ENCODE data around the gene CEACAM7.
"Not testable (repeated sequence)": the region's sequence is repeated elsewhere in the genome, so short reads cannot be mapped to it uniquely, and the experiment has no call there.

The CEACAM7 gene

GRCh38 chr19:41688098-41688497, at the start of gene CEACAM7:
Gene CEACAM7 (minus strand): TSS chr19:41688270. CDS start chr19:41688165, 105 bp downstream.
- DNase-seq (ENCODE audit: low spot score) = no peak

- DNase-seq (ENCODE audit: low spot score) = no peak
Measured at GRCh38 chr19:41735071-41735600, 47.1 kb upstream of the CEACAM7 start.

- DNase-seq (ENCODE audit: low spot score) = no peak
Measured at GRCh38 chr19:41734585-41734984, 46.5 kb upstream of the CEACAM7 start.

- DNase-seq (ENCODE audit: low spot score) = no peak
Measured at GRCh38 chr19:41734156-41734555, 46.1 kb upstream of the CEACAM7 start.

- no peak for DNase-seq (ENCODE audit: low spot score)
Measured at GRCh38 chr19:41726493-41726892, 38.4 kb upstream of the CEACAM7 start.

- DNase-seq (ENCODE audit: low spot score) = no peak
Measured at GRCh38 chr19:41720103-41720502, 32.0 kb upstream of the CEACAM7 start.

- DNase-seq (ENCODE audit: low spot score) = no peak
Measured at GRCh38 chr19:41718761-41719160, 30.7 kb upstream of the CEACAM7 start.

- no peak for DNase-seq (ENCODE audit: low spot score)
Measured at GRCh38 chr19:41714598-41714997, 26.5 kb upstream of the CEACAM7 start.

- DNase-seq (ENCODE audit: low spot score) = no peak
Measured at GRCh38 chr19:41711376-41712261, 23.5 kb upstream of the CEACAM7 start.

GRCh38 chr19:41709951-41710645, 22.0 kb upstream of the CEACAM7 start:
- no peak for DNase-seq (ENCODE audit: low spot score)

GRCh38 chr19:41709516-41709915, 21.4 kb upstream of the CEACAM7 start:
- DNase-seq (ENCODE audit: low spot score) = not testable (repeated sequence)

- no peak for DNase-seq (ENCODE audit: low spot score)
Measured at GRCh38 chr19:41708481-41708880, 20.4 kb upstream of the CEACAM7 start, which contains the start of gene CEACAM5. Gene CEACAM5 (plus strand): TSS chr19:41708626. CDS start chr19:41708732, 106 bp downstream.

GRCh38 chr19:41707871-41708371, 19.9 kb upstream of the CEACAM7 start:
- no peak for DNase-seq (ENCODE audit: low spot score)

- no peak for DNase-seq (ENCODE audit: low spot score)
Measured at GRCh38 chr19:41707502-41707812, 19.4 kb upstream of the CEACAM7 start.

GRCh38 chr19:41706741-41707501, 18.9 kb upstream of the CEACAM7 start:
- DNase-seq (ENCODE audit: low spot score) = no peak

GRCh38 chr19:41705393-41706174, 17.5 kb upstream of the CEACAM7 start:
- no peak for DNase-seq (ENCODE audit: low spot score)

GRCh38 chr19:41703602-41704293, 15.7 kb upstream of the CEACAM7 start:
- DNase-seq (ENCODE audit: low spot score) = no peak

- DNase-seq (ENCODE audit: low spot score) = no peak
Measured at GRCh38 chr19:41702171-41702651, 14.1 kb upstream of the CEACAM7 start.

- DNase-seq (ENCODE audit: low spot score) = no peak
Measured at GRCh38 chr19:41701401-41702075, 13.5 kb upstream of the CEACAM7 start.

Measured in putamen (tissue), 1 donor.